Activated naive CD8-positive, alpha-beta T cell treated with anti-CD3 and anti-CD28 coated beads for 36 hours (primary cell): ENCODE results near the gene RALY. TPM values are rescaled to one million over a fixed set of nuclear protein-coding genes. Genes with fewer than 3 reads are reported as not detected.
A peak's percentile ranks its signal among the peaks of the same experiment; 100 is the strongest.

Experiments
- DNase-seq: peaks from one replicate; pipeline ENCODE4 v3.0.0; 2021
- H3K27ac Mint-ChIP-seq: one replicate; pipeline ENCODE4 v1.8.0; 2022; ENCODE audit warnings: mild to moderate bottlenecking, moderate library complexity, mixed read lengths
- H3K27me3 Mint-ChIP-seq: one replicate; pipeline ENCODE4 v1.8.0; 2022; ENCODE audit warnings: mild to moderate bottlenecking, mixed read lengths
- H3K36me3 Mint-ChIP-seq: one replicate; pipeline ENCODE4 v1.8.0; 2021; ENCODE audit warnings: mild to moderate bottlenecking, mixed read lengths
- H3K4me1 Mint-ChIP-seq: one replicate; pipeline ENCODE4 v1.8.0; 2021; ENCODE audit warnings: mixed read lengths
- H3K4me3 Mint-ChIP-seq: one replicate; pipeline ENCODE4 v1.8.0; 2022; ENCODE audit warnings: mild to moderate bottlenecking, moderate library complexity, mixed read lengths
- H3K9me3 Mint-ChIP-seq: one replicate; pipeline ENCODE4 v1.8.0; 2022; ENCODE audit warnings: mixed read lengths
- total RNA-seq, 2 experiments: library from RNA; stranded (reverse); gene quantifications; one replicate each; pipeline ENCODE4 v1.2.3, GENCODE V29; 2021

Gene RALY
- total RNA-seq, 2 experiments from 2014 or later, result 147 to 148 TPM

GRCh38 chr20:34084227-34084923 lies 90.7 kb downstream of the RALY start:
- H3K36me3 Mint-ChIP-seq, result peaks cover 42% of the 10 kb centered on the region

GRCh38 chr20:34085544-34086040 lies 91.9 kb downstream of the RALY start:
- H3K9me3 Mint-ChIP-seq, result no peaks in the 10 kb centered on the region
- H3K27me3 Mint-ChIP-seq, result no peaks in the 10 kb centered on the region
- H3K36me3 Mint-ChIP-seq, result peaks cover 46% of the 10 kb centered on the region
- no peak for DNase-seq
- H3K27ac Mint-ChIP-seq, result peak overlapping the region; percentile 61
- no peak overlapping the region for H3K4me3 Mint-ChIP-seq
- peaks cover 9% of the 10 kb centered on the region for H3K4me1 Mint-ChIP-seq

More at GRCh38 chr20:34084227-34084923, 90.7 kb downstream of the RALY start:
- Mint-ChIP-seq H3K27me3 (no peaks in the 10 kb centered on the region), H3K9me3 (no peaks in the 10 kb centered on the region), H3K27ac (peak overlapping the region; percentile 72), H3K4me1 (peaks cover 9% of the 10 kb centered on the region), H3K4me3 (no peak overlapping the region)
- DNase-seq, result no peak

GRCh38 chr20:34088305-34089174 lies 94.8 kb downstream of the RALY start:
- Mint-ChIP-seq H3K9me3 (no peaks in the 10 kb centered on the region), H3K4me3 (no peak overlapping the region), H3K36me3 (peaks cover 51% of the 10 kb centered on the region), H3K27me3 (no peaks in the 10 kb centered on the region), H3K4me1 (peaks cover 11% of the 10 kb centered on the region), H3K27ac (peak overlapping the region; percentile 49)
- no peak for DNase-seq

GRCh38 chr20:34089175-34089479 lies 95.4 kb downstream of the RALY start:
- H3K27ac Mint-ChIP-seq, result peak overlapping the region; percentile 49
- H3K9me3 Mint-ChIP-seq, result no peaks in the 10 kb centered on the region
- H3K4me1 Mint-ChIP-seq, result peaks cover 14% of the 10 kb centered on the region
- peaks cover 53% of the 10 kb centered on the region for H3K36me3 Mint-ChIP-seq
- H3K27me3 Mint-ChIP-seq, result no peaks in the 10 kb centered on the region
- no peak overlapping the region for H3K4me3 Mint-ChIP-seq
- no peak for DNase-seq

GRCh38 chr20:34089655-34090345 lies 96.1 kb downstream of the RALY start:
- H3K36me3 Mint-ChIP-seq, result peaks cover 49% of the 10 kb centered on the region
- no peak for DNase-seq
- no peaks in the 10 kb centered on the region for H3K27me3 Mint-ChIP-seq
- no peaks in the 10 kb centered on the region for H3K9me3 Mint-ChIP-seq
- H3K4me1 Mint-ChIP-seq, result peaks cover 13% of the 10 kb centered on the region
- H3K4me3 Mint-ChIP-seq, result no peak overlapping the region
- peak overlapping the region; percentile 29 for H3K27ac Mint-ChIP-seq

GRCh38 chr20:34090645-34091044 lies 96.9 kb downstream of the RALY start:
- no peaks in the 10 kb centered on the region for H3K9me3 Mint-ChIP-seq
- no peak for DNase-seq
- H3K27me3 Mint-ChIP-seq, result no peaks in the 10 kb centered on the region
- no peak overlapping the region for H3K4me3 Mint-ChIP-seq
- H3K36me3 Mint-ChIP-seq, result peaks cover 44% of the 10 kb centered on the region
- peak overlapping the region; percentile 66 for H3K27ac Mint-ChIP-seq
- peaks cover 13% of the 10 kb centered on the region for H3K4me1 Mint-ChIP-seq

GRCh38 chr20:34091637-34092200 lies 98.0 kb downstream of the RALY start:
- H3K27me3 Mint-ChIP-seq, result no peaks in the 10 kb centered on the region
- no peak for DNase-seq
- H3K36me3 Mint-ChIP-seq, result peaks cover 49% of the 10 kb centered on the region
- H3K9me3 Mint-ChIP-seq, result no peaks in the 10 kb centered on the region
- H3K27ac Mint-ChIP-seq, result no peak overlapping the region
- H3K4me1 Mint-ChIP-seq, result peaks cover 13% of the 10 kb centered on the region
- H3K4me3 Mint-ChIP-seq, result no peak overlapping the region

GRCh38 chr20:34093895-34094294 lies 100.2 kb downstream of the RALY start:
- H3K4me1 Mint-ChIP-seq, result peaks cover 8% of the 10 kb centered on the region
- H3K36me3 Mint-ChIP-seq, result peaks cover 50% of the 10 kb centered on the region
- H3K27ac Mint-ChIP-seq, result peak overlapping the region; percentile 0
- H3K9me3 Mint-ChIP-seq, result no peaks in the 10 kb centered on the region
- no peaks in the 10 kb centered on the region for H3K27me3 Mint-ChIP-seq
- DNase-seq, result no peak
- H3K4me3 Mint-ChIP-seq, result no peak overlapping the region

- no peak for DNase-seq
- Mint-ChIP-seq H3K36me3 (peaks cover 55% of the 10 kb centered on the region), H3K4me3 (no peak overlapping the region), H3K27ac (no peak overlapping the region), H3K27me3 (no peaks in the 10 kb centered on the region), H3K9me3 (no peaks in the 10 kb centered on the region), H3K4me1 (peaks cover 14% of the 10 kb centered on the region)
Observed at GRCh38 chr20:34095825-34096224, 102.1 kb downstream of the RALY start.

- peaks cover 54% of the 10 kb centered on the region for H3K36me3 Mint-ChIP-seq
- no peaks in the 10 kb centered on the region for H3K27me3 Mint-ChIP-seq
- peaks cover 14% of the 10 kb centered on the region for H3K4me1 Mint-ChIP-seq
- H3K27ac Mint-ChIP-seq, result peak overlapping the region; percentile 48
- no peak overlapping the region for H3K4me3 Mint-ChIP-seq
- no peak for DNase-seq
- H3K9me3 Mint-ChIP-seq, result no peaks in the 10 kb centered on the region
Observed at GRCh38 chr20:34096699-34097444, 103.2 kb downstream of the RALY start.

- no peak for DNase-seq
- Mint-ChIP-seq H3K4me3 (no peak overlapping the region), H3K4me1 (peaks cover 28% of the 10 kb centered on the region), H3K36me3 (peaks cover 58% of the 10 kb centered on the region), H3K27me3 (no peaks in the 10 kb centered on the region), H3K9me3 (no peaks in the 10 kb centered on the region), H3K27ac (no peak overlapping the region)
Observed at GRCh38 chr20:34098570-34098969, 104.9 kb downstream of the RALY start.

- H3K9me3 Mint-ChIP-seq, result no peaks in the 10 kb centered on the region
- no peak overlapping the region for H3K4me3 Mint-ChIP-seq
- H3K27me3 Mint-ChIP-seq, result no peaks in the 10 kb centered on the region
Observed at GRCh38 chr20:34099675-34100074, 106.0 kb downstream of the RALY start.

GRCh38 chr20:34100576-34100975 lies 106.9 kb downstream of the RALY start:
- Mint-ChIP-seq H3K36me3 (peaks cover 69% of the 10 kb centered on the region), H3K27me3 (no peaks in the 10 kb centered on the region), H3K4me1 (peaks cover 37% of the 10 kb centered on the region), H3K4me3 (no peak overlapping the region), H3K27ac (peak overlapping the region; percentile 51), H3K9me3 (no peaks in the 10 kb centered on the region)
- no peak for DNase-seq

More at GRCh38 chr20:34099675-34100074, 106.0 kb downstream of the RALY start:
- Mint-ChIP-seq H3K4me1 (peaks cover 29% of the 10 kb centered on the region), H3K27ac (peak overlapping the region; percentile 12), H3K36me3 (peaks cover 60% of the 10 kb centered on the region)
- no peak for DNase-seq

- Mint-ChIP-seq H3K27ac (peak overlapping the region; percentile 54), H3K4me3 (no peak overlapping the region), H3K4me1 (peaks cover 53% of the 10 kb centered on the region), H3K27me3 (no peaks in the 10 kb centered on the region), H3K36me3 (peaks cover 67% of the 10 kb centered on the region), H3K9me3 (no peaks in the 10 kb centered on the region)
- no peak for DNase-seq
Observed at GRCh38 chr20:34102342-34102741, 108.6 kb downstream of the RALY start.
